GM12801 (cell line): ENCODE results near the gene FXYD7.

Experiments
- TF ChIP-seq, protein P1 (sequence below): IDR thresholded peaks from one replicate; pipeline ENCODE4 v1.5.1; 2011; ENCODE audit warnings: control low read depth; ENCODE audit not compliant: insufficient read length; ENCODE audit errors: extremely low read depth

The FXYD7 gene

DNA sequence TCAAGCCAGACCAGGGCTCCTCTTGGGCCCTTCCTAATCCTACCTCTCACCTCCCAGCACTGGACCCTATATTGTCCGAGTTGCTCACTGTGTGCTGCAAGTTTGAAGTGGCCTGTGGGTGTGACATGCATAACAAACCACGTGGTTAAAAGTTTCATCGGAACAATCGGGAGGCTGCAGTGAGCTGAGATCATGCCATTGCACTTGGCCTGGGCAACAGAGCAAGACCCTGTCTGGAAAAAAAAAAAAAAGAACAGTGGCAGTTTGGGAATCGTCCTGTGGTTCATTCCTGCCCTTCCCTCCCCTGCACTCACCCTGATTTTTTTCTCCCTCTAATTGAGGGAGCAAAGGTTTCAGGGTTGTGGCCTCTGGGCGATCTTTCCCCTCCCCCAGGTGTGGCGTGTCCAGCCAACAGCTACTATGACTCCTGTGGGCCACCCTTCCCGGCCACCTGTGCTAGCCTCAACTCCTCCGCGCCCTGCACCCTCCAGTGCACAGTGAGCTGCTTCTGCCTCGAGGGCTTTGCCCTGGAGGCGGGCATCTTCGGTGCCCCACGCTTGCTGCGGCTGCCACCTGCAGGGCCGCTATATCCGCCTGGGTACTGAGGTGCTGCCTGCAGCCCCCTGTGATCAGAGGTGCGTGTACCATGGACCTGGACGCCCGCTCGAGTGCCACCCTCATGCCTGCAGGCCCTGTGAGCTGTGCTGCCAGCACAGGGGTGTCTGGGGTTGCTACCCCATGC lies 43.7 kb upstream of the FXYD7 start:
- TF ChIP-seq, protein P1, sequence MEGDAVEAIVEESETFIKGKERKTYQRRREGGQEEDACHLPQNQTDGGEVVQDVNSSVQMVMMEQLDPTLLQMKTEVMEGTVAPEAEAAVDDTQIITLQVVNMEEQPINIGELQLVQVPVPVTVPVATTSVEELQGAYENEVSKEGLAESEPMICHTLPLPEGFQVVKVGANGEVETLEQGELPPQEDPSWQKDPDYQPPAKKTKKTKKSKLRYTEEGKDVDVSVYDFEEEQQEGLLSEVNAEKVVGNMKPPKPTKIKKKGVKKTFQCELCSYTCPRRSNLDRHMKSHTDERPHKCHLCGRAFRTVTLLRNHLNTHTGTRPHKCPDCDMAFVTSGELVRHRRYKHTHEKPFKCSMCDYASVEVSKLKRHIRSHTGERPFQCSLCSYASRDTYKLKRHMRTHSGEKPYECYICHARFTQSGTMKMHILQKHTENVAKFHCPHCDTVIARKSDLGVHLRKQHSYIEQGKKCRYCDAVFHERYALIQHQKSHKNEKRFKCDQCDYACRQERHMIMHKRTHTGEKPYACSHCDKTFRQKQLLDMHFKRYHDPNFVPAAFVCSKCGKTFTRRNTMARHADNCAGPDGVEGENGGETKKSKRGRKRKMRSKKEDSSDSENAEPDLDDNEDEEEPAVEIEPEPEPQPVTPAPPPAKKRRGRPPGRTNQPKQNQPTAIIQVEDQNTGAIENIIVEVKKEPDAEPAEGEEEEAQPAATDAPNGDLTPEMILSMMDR, result no peak

GRCh38 chr19:35099897-35100275 lies 43.2 kb upstream of the FXYD7 start:
- TF ChIP-seq, protein P1, result no peak

GRCh38 chr19:35100588-35101533 lies 42.2 kb upstream of the FXYD7 start:
- TF ChIP-seq, protein P1, result no peak

GRCh38 chr19:35104361-35104760 lies 38.7 kb upstream of the FXYD7 start:
- TF ChIP-seq, protein P1, result no peak

GRCh38 chr19:35105047-35105410 lies 38.0 kb upstream of the FXYD7 start:
- TF ChIP-seq, protein P1, result no peak

- TF ChIP-seq, protein P1, result no peak
Observed at GRCh38 chr19:35105411-35106290, 37.4 kb upstream of the FXYD7 start.

DNA sequence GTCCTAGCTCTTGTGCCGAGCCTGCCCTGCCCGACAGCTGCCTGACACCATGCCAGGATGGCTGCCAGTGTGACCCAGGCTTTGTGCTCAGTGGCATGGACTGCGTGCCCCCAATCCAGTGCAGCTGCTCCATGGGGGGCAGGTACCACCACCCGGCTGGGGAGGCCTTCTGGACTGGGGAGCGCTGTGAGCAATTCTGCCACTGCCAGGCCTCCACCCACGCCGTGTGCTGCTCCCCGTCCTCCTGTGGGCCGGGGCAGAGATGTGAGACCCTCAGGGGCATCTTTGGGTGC lies 36.8 kb upstream of the FXYD7 start:
- TF ChIP-seq, protein P1, result no peak
